Inflammatory macrophage (primary cell): ENCODE measurements around the gene SORBS2.

Experiments used
- DNase-seq, 2 donors: peaks; one replicate each; pipeline ENCODE4 v3.0.0-alpha.2; 2020 to 2022

SORBS2 gene

GRCh38 chr4:185542626-185543315 lies 269.2 kb downstream of the SORBS2 start:
- no peak for DNase-seq

GRCh38 chr4:185541251-185541727 lies 270.7 kb downstream of the SORBS2 start:
- no peak for DNase-seq

- DNase-seq: no peak
Observed at GRCh38 chr4:185540487-185541120, 271.4 kb downstream of the SORBS2 start.

DNA sequence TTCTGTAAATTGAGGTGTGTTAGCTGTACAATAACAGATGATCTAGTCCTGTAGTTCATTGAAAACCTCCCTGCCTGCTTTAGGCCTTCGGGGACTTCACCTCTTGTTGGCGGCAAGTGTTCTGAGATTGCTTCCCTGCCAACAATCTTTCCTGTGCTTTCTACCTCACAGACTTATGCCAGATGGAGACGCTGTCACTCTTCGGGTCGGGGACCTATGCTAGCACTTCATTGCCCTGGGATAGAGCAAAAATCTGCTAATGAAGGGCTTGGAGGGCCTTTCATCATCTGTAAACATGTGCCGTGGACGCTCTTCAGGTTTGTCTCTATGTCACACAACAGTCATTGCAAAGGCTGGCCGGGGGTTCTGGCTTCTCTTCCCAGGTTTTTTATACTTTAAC lies 272.0 kb downstream of the SORBS2 start:
- DNase-seq: no peak

GRCh38 chr4:185538806-185539205 lies 273.2 kb downstream of the SORBS2 start:
- no peak for DNase-seq

DNA sequence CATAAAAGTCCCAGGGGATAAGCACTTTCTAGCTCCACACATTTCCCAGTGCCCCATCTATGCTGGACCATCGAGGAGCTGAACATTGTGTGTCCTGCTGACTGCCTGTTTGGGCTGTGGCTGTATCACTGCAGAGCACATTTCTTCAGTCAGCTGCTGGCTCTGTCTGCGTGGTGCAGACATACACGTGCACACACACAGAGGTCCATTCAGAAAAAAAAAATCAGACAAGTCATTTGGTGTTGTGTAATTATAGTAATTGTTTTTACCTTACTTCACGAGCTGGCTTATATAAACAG lies 275.6 kb downstream of the SORBS2 start:
- no peak for DNase-seq

DNA sequence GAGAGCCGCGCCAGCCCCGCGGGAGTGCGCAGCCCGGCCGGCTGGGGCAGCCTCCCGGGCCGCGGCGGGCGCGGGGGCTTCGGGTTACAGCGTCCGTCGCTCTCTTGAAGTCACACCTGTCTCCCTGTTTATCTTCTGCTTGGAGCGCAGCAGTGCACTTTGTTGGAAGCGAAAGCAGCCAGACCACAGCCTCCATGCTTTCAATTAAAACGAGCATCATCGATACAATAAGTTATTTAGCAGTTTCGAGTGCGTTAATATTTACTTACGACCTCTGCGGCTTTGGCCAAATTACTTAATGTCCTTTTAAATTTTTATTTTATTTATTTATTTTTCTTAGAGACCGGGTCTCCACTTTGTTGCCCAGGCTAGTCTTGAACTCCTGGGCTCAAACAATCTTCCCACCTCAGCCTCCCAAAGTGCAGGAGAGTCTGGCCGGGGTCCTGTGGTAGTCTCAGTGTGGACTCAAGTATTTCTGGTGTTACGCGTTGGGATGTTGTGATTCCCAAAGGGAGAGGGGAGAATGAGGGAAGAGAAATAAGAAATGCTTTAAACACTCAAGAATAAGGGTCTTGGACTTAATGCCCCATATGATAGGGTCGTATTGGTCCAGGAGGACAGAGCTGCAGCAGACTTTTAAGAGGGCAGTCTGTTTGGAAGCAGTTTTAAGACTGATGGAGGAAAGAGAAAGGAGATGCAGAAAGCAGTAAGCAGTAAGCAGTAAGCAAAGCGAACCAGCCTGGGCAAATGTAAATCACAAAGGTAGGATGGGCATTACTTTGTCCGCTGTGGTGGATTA lies 276.2 kb downstream of the SORBS2 start:
- no peak for DNase-seq
